Heart right ventricle (tissue), 16 donors: ENCODE measurements around the gene PRKN. TPM values are rescaled to one million over a fixed set of nuclear protein-coding genes. Genes with fewer than 3 reads are reported as not detected.

Experiments
- ATAC-seq, 8 donors: fragments of 200-7000 bp; cut with Tn5 transposase; one replicate each; pipeline ENCODE4 v1.9.1; 2020; ENCODE audit warnings: mild to moderate bottlenecking in 8 of 8, moderate library complexity in 8 of 8, moderate number of reproducible peaks in 1 of 8
- DNase-seq, 2 donors: peaks; one replicate each; pipeline ENCODE4 v3.0.0-alpha.2; 2020
- H3K27ac ChIP-seq, 10 donors: fragments of 200-600 bp; sonication (generic) in 2 of 10; one replicate each; pipeline versions ENCODE4 v1.5.0 to v1.8.0; 2020 to 2022; ENCODE audit warnings: mild to moderate bottlenecking in 3 of 10
- H3K27me3 ChIP-seq, 7 donors: fragments of 200-600 bp; one replicate each; pipeline ENCODE4 v1.8.0; 2021 to 2022; ENCODE audit warnings: mild to moderate bottlenecking in 2 of 7
- H3K36me3 ChIP-seq, 9 donors: fragments of 200-600 bp; sonication (generic) in 1 of 9; one replicate each; pipeline versions ENCODE4 v1.5.0 to v1.8.0; 2020 to 2022; ENCODE audit warnings: mild to moderate bottlenecking in 2 of 9
- H3K4me1 ChIP-seq, 9 donors: fragments of 200-600 bp; sonication (generic) in 1 of 9; one replicate each; pipeline versions ENCODE4 v1.5.0 to v1.8.0; 2020 to 2022; ENCODE audit warnings: mild to moderate bottlenecking in 4 of 9
- H3K4me3 ChIP-seq, 10 donors: fragments of 200-600 bp; sonication (generic) in 2 of 10; one replicate each; pipeline versions ENCODE4 v1.5.0 to v1.8.0; 2020 to 2022; ENCODE audit warnings: mild to moderate bottlenecking in 7 of 10, moderate library complexity in 2 of 10
- H3K9me3 ChIP-seq, 11 donors: fragments of 200-600 bp in 10 of 11; sonication (generic) in 2 of 11; one replicate each; pipeline versions ENCODE4 v1.5.0 to v1.8.0; 2013 to 2022; ENCODE audit warnings: mild to moderate bottlenecking in 2 of 11, control low read depth in 1 of 11, moderate library complexity in 1 of 11
- WGBS, 2 donors: extraction: QIAGEN DNeasy Blood & Tissue Kit; methylation state at CpG; one replicate each; pipeline ENCODE4 v1.1.7; 2013; ENCODE audit warnings: inconsistent platforms in 1 of 2; 5-methylcytosine and 5-hydroxymethylcytosine counted together
- intact Hi-C, 10 donors: fragments of 100-400 bp; cut with DNase I; formaldehyde crosslinking; loops; one replicate each; pipeline versions ENCODE4 v1.11.1 to v1.14.2; 2022
- polyA plus RNA-seq, 2 donors: library from polyadenylated mRNA; stranded (reverse); fragments of 200-250 nt; gene quantifications; one replicate each; pipeline ENCODE4 v1.2.3, GENCODE V29; 2013
- total RNA-seq, 10 donors: library from RNA; stranded (reverse); fragmentation: NEBNext Ultra II Directional in 3 of 10; extraction: Animal tissue kit (Norgen Biotek cat#: 25700) in 3 of 10; gene quantifications; one replicate each; pipeline versions ENCODE4 v1.2.1 to v1.2.4, GENCODE V29; 2021 to 2023
- TF ChIP-seq, protein P1 (sequence below), 9 donors: fragments of 200-600 bp; sonication (generic) in 2 of 9; IDR thresholded peaks; one replicate each; pipeline versions ENCODE4 v1.5.0 to v1.8.0; 2021 to 2022; ENCODE audit warnings: antibody characterized with exemption in 9 of 9, mild to moderate bottlenecking in 5 of 9, moderate library complexity in 1 of 9
- donor health status: Arrhythmogenic right ventricular cardiomyopathy.
- donor health status: ischemic (EF 13 %, LVEDD 7.1; RV severe dilation, severe dysfunction).
- donor health status: healthy with polysubstance abuse.
- donor health status: DM: no; HTN: yes; CAD: no.
- donor health status: DM: no; HTN: no; CAD: no.
- donor health status: ischemic (EF 25% LVEDD 6.9; RV normal size, moderate dysfunction).
- donor health status: ischemic (EF 25% LVEDD 5.7; RV mildly dilated, moderate dysfunction).
- donor health status: healthy.
- donor health status: DM: yes; HTN: yes; CAD: no.
- donor health status: Ischemic cardiomyopathy.
- donor health status: ischemic (EF 35%, LVEDD 5.7; RV mildly dilated, moderate dysfunction).
- donor health status: nonischemic (EF 11% LVEDD 7.7; RV severe dilation, severe dysfunction).
- donor health status: DM: yes; HTN: yes; CAD: no.
- donor health status: PGD.
- donor health status: ischemic (EF 29% LVEDD 5.4; RV normal size, mild dysfunction).
- donor health status: nonischemic (EF 23%, LVEDD 6.1; RV moderate dilation, normal function).

PRKN gene
- total and polyA plus RNA-seq, 12 donors = 2.3 to 27.7 (median 26.3) TPM

DNA sequence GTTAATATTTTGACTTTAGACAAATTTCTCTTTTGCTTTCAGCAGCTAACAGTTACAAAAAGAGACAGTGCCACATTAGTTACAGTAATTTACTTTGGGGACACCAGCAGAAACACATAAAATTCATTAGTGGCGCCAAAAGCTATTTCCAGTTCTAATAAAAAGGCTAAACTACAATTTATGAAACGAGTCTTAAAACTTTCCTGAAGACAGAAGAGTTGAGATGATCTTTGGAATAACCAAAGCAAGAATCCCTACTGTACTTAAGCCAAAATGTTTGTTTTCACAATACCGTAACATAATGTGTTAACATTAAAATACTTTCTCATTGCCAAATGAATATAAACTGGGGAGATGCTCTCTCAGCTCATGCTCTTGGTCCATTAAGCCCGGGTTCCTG is 1103.5 kb downstream of the PRKN start:
- no peak overlapping the region for H3K4me3 ChIP-seq
- 82 to 84% methylated on average over 4 of the region's 4 CpGs for WGBS, 2 donors
- H3K27ac ChIP-seq = no peak overlapping the region
- H3K27me3 ChIP-seq = no peaks in the 10 kb centered on the region
- TF ChIP-seq, protein P1, sequence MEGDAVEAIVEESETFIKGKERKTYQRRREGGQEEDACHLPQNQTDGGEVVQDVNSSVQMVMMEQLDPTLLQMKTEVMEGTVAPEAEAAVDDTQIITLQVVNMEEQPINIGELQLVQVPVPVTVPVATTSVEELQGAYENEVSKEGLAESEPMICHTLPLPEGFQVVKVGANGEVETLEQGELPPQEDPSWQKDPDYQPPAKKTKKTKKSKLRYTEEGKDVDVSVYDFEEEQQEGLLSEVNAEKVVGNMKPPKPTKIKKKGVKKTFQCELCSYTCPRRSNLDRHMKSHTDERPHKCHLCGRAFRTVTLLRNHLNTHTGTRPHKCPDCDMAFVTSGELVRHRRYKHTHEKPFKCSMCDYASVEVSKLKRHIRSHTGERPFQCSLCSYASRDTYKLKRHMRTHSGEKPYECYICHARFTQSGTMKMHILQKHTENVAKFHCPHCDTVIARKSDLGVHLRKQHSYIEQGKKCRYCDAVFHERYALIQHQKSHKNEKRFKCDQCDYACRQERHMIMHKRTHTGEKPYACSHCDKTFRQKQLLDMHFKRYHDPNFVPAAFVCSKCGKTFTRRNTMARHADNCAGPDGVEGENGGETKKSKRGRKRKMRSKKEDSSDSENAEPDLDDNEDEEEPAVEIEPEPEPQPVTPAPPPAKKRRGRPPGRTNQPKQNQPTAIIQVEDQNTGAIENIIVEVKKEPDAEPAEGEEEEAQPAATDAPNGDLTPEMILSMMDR (IDR thresholded peaks at IDR 0.05) = no peak
- intact Hi-C loops = no loop called here
- ATAC-seq = no peak
- no peaks in the 10 kb centered on the region for H3K36me3 ChIP-seq
- DNase-seq = no peak
- no peaks in the 10 kb centered on the region for H3K9me3 ChIP-seq
- H3K4me1 ChIP-seq = peaks cover 0 to 7% (median 0%) of the 10 kb centered on the region in 9 donors

DNA sequence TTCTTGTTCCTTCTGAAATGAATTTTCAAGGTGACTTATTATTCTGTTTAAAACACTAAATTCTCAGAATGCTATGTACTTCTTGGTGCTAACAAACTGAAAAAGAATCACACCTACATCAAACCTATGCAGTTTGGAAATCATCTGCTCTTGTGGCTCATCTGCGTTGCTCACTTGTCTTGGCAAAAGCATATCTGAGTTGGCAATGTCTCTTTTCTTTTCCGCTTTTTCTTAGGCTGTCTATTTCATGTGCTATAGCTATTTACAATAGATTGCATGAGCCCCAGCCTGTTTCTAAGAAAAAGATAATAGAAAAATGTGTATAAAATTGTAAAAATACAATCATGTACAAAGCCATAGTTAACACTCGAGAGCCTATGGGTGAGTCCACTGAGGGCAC is 1104.8 kb downstream of the PRKN start:
- 56 to 58% methylated on average over 3 of the region's 3 CpGs for WGBS, 2 donors
- no peak for DNase-seq
- intact Hi-C loops = no loop called here
- Histone ChIP-seq H3K27ac (no peak overlapping the region), H3K4me3 (no peak overlapping the region), H3K4me1 (peaks cover 0 to 7% (median 0%) of the 10 kb centered on the region in 9 donors), H3K36me3 (no peaks in the 10 kb centered on the region), H3K27me3 (no peaks in the 10 kb centered on the region), H3K9me3 (no peaks in the 10 kb centered on the region)
- TF ChIP-seq, protein P1 (IDR thresholded peaks at IDR 0.05) = no peak
- no peak for ATAC-seq

DNA sequence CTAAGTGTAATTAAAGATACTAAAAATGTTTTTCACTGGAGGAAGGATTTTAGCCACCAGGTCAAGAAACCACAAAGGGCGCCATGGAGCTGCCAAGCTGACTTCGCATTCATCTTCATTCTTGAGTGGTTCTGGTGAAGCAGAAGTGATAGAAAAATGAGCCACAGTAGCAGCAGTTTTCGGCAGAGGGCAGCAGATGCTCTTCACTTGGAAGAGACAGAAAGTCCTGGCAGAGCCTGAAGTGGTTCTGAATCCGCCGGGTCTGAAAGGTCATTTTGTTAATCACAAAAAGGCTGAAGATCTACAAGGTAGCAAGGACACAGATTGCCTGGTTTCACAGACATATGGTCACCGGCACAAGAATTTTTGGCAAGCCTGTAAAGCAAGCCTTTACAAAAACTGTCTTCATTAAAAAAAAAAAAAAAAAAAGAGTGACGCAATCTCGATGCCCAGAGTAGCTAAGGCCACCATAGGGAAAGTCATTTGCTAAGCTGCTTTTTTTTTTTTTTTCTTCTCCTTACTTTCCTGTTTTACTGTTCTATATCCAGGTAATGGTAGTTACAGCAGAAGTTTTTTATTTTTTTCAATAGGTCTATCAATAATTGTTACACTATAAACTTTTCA is 1108.6 kb downstream of the PRKN start:
- ATAC-seq (peak in 3 of 8 donors; percentile 46 to 49 (median 47)), DNase-seq (peak in 1 of 2 donors; percentile 17)
- intact Hi-C loops = no loop called here

DNA sequence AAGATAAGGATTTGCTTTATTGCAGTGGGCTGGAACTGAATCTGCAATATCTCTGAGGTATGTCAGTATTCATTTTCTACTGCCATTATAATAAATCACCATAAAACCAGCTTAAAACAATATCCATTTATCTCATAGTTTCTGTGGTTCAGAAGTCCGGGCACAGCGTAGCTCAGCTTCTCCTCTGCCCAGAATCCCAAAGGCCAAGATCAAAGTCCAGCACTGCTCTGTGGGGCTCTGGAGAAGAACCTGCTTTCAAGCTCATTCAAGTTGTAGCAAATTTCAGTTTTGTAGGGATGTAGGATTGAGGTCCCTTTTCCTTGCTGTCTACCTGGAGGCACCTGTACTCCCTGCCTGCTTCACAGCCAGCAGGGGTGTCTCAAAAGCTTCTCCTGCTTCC is 1113.9 kb downstream of the PRKN start:
- 98% methylated on average over 2 of the region's 2 CpGs for WGBS, 2 donors
- ATAC-seq (no peak), DNase-seq (no peak)
- Histone ChIP-seq H3K27ac (no peak overlapping the region), H3K27me3 (no peaks in the 10 kb centered on the region), H3K36me3 (no peaks in the 10 kb centered on the region), H3K4me3 (no peak overlapping the region), H3K4me1 (peaks cover 0 to 14% (median 0%) of the 10 kb centered on the region in 9 donors), H3K9me3 (peaks cover 0 to 19% (median 5%) of the 10 kb centered on the region in 11 donors)
- intact Hi-C loops = no loop called here
- TF ChIP-seq, protein P1 (IDR thresholded peaks at IDR 0.05) = no peak

More for the DNA sequence above, 1108.6 kb downstream of the PRKN start:
- peaks cover 0 to 14% (median 0%) of the 10 kb centered on the region in 9 donors for H3K4me1 ChIP-seq
- H3K27ac ChIP-seq = no peak overlapping the region
- no peak overlapping the region for H3K4me3 ChIP-seq
- H3K9me3 ChIP-seq = no peaks in the 10 kb centered on the region
- WGBS, 2 donors = 61 to 70% methylated on average over 8 of the region's 8 CpGs
- TF ChIP-seq, protein P1 (IDR thresholded peaks at IDR 0.05) = peak in 7 of 9 donors; percentile 18 to 55 (median 42)
- H3K27me3 ChIP-seq = no peaks in the 10 kb centered on the region
- H3K36me3 ChIP-seq = no peaks in the 10 kb centered on the region
